Measurements from ENCODE around the gene PTPRZ1. TPM values are rescaled to one million over a fixed set of nuclear protein-coding genes. Genes with fewer than 3 reads are reported as not detected.

The PTPRZ1 gene
- total RNA-seq, 1 donor from 2014 or later: 0.64 TPM

GRCh38 chr7:121957626-121958025 is 84.7 kb downstream of the PTPRZ1 start:
- no peaks in the 10 kb centered on the region for H3K36me3 ChIP-seq
- no peak overlapping the region for H3K27ac ChIP-seq
- H3K9me3 ChIP-seq: no peaks in the 10 kb centered on the region
- no peak overlapping the region for H3K4me3 ChIP-seq
- no peak for TF ChIP-seq CTCF (IDR thresholded peaks at IDR 0.05)
- intact Hi-C loops (cut with DNase I): no loop called here
- no peaks in the 10 kb centered on the region for H3K4me1 ChIP-seq
- no peaks in the 10 kb centered on the region for H3K27me3 ChIP-seq
- no peak for DNase-seq (ENCODE audit: low spot score in 2 of 2)

- DNase-seq (ENCODE audit: low spot score in 2 of 2): no peak
- H3K4me3 ChIP-seq: no peak overlapping the region
- no peak overlapping the region for H3K27ac ChIP-seq
- no peaks in the 10 kb centered on the region for H3K4me1 ChIP-seq
- no peaks in the 10 kb centered on the region for H3K27me3 ChIP-seq
- H3K9me3 ChIP-seq: no peaks in the 10 kb centered on the region
- intact Hi-C loops (cut with DNase I): no loop called here
- no peak for TF ChIP-seq CTCF (IDR thresholded peaks at IDR 0.05)
- no peaks in the 10 kb centered on the region for H3K36me3 ChIP-seq
Observed at GRCh38 chr7:121960678-121961077, 87.7 kb downstream of the PTPRZ1 start.

GRCh38 chr7:121961089-121961867 is 88.3 kb downstream of the PTPRZ1 start:
- Histone ChIP-seq H3K27me3 (no peaks in the 10 kb centered on the region), H3K4me3 (no peak overlapping the region), H3K27ac (no peak overlapping the region), H3K9me3 (no peaks in the 10 kb centered on the region), H3K36me3 (no peaks in the 10 kb centered on the region), H3K4me1 (no peaks in the 10 kb centered on the region)
- intact Hi-C loops (cut with DNase I): no loop called here
- DNase-seq (ENCODE audit: low spot score in 2 of 2): no peak
- no peak for TF ChIP-seq CTCF (IDR thresholded peaks at IDR 0.05)

- Histone ChIP-seq H3K27me3 (no peaks in the 10 kb centered on the region), H3K27ac (no peak overlapping the region), H3K9me3 (no peaks in the 10 kb centered on the region), H3K4me3 (no peak overlapping the region), H3K4me1 (no peaks in the 10 kb centered on the region), H3K36me3 (no peaks in the 10 kb centered on the region)
- TF ChIP-seq CTCF (IDR thresholded peaks at IDR 0.05): no peak
- DNase-seq (ENCODE audit: low spot score in 2 of 2): no peak
- intact Hi-C loops (cut with DNase I): no loop called here
Observed at GRCh38 chr7:121966276-121966934, 93.4 kb downstream of the PTPRZ1 start.

- H3K4me1 ChIP-seq: no peaks in the 10 kb centered on the region
- intact Hi-C loops (cut with DNase I): no loop called here
Observed at GRCh38 chr7:121966935-121967332, 94.0 kb downstream of the PTPRZ1 start.

More at GRCh38 chr7:121966935-121967332, 94.0 kb downstream of the PTPRZ1 start:
- no peaks in the 10 kb centered on the region for H3K9me3 ChIP-seq
- H3K27ac ChIP-seq: no peak overlapping the region
- no peak overlapping the region for H3K4me3 ChIP-seq
- no peak for DNase-seq (ENCODE audit: low spot score in 2 of 2)
- no peak for TF ChIP-seq CTCF (IDR thresholded peaks at IDR 0.05)
- no peaks in the 10 kb centered on the region for H3K27me3 ChIP-seq
- no peaks in the 10 kb centered on the region for H3K36me3 ChIP-seq

Measured in ascending aorta (tissue), 2 donors.